ENCODE measurements around the gene PTGFRN.
A peak's percentile ranks its signal among the peaks of the same experiment; 100 is the strongest.

The PTGFRN gene

GRCh38 chr1:116945421-116945820 lies 35.7 kb downstream of the PTGFRN start:
- no peak for DNase-seq

GRCh38 chr1:116945996-116946395 lies 36.3 kb downstream of the PTGFRN start:
- no peak for DNase-seq

GRCh38 chr1:116947092-116947860 lies 37.6 kb downstream of the PTGFRN start:
- no peak for DNase-seq

- no peak for DNase-seq
These were observed 38.3 kb downstream of the PTGFRN start for GRCh38 chr1:116948046-116948445.

- DNase-seq: no peak
These were observed 38.9 kb downstream of the PTGFRN start for GRCh38 chr1:116948642-116949041.

GRCh38 chr1:116949213-116949985 lies 39.7 kb downstream of the PTGFRN start:
- DNase-seq: no peak

- no peak for DNase-seq
These were observed 40.9 kb downstream of the PTGFRN start for GRCh38 chr1:116950517-116951199.

GRCh38 chr1:116951200-116951935 lies 41.7 kb downstream of the PTGFRN start:
- DNase-seq: no peak

GRCh38 chr1:116952738-116953275 lies 43.1 kb downstream of the PTGFRN start:
- DNase-seq: no peak

GRCh38 chr1:116954440-116954839 lies 44.7 kb downstream of the PTGFRN start:
- no peak for DNase-seq

GRCh38 chr1:116956378-116956777 lies 46.7 kb downstream of the PTGFRN start:
- peak; percentile 53 to 70 for DNase-seq

- DNase-seq: no peak
These were observed 47.9 kb downstream of the PTGFRN start for GRCh38 chr1:116957646-116958045.

- no peak for DNase-seq
These were observed 48.4 kb downstream of the PTGFRN start for GRCh38 chr1:116958110-116958509.

GRCh38 chr1:116958977-116959376 lies 49.3 kb downstream of the PTGFRN start:
- DNase-seq: no peak

- DNase-seq: no peak
These were observed 51.9 kb downstream of the PTGFRN start for GRCh38 chr1:116961606-116962005.

GRCh38 chr1:116962987-116963639 lies 53.4 kb downstream of the PTGFRN start:
- DNase-seq: no peak

- no peak for DNase-seq
These were observed 57.1 kb downstream of the PTGFRN start for GRCh38 chr1:116966791-116967190.

- DNase-seq: no peak
These were observed 59.0 kb downstream of the PTGFRN start for GRCh38 chr1:116968724-116969123.

- no peak for DNase-seq
These were observed 61.6 kb downstream of the PTGFRN start for GRCh38 chr1:116971258-116971860.

GRCh38 chr1:116971965-116972673 lies 62.4 kb downstream of the PTGFRN start:
- no peak for DNase-seq

GRCh38 chr1:116972674-116973030 lies 62.9 kb downstream of the PTGFRN start:
- DNase-seq: no peak

All from NCI-H187 (cell line).